MCF 10A (cell line): ENCODE measurements around the gene SLC17A9. TPM values are rescaled to one million over a fixed set of nuclear protein-coding genes. Genes with fewer than 3 reads are reported as not detected.

ENCODE experiments used
- BruUV-seq: library from RNA; stranded (reverse); fragments of 400-500 nt; replicated peaks from 2 replicates; lab custom pipeline; 2021; lab: Mats Ljungman, UMichigan
- CTCF ChIA-PET: fragments of 300-600 bp; sonication (Branson Sonifier 250); formaldehyde crosslinking; extraction: SDS; loops from one replicate; lab custom pipeline; 2021; ENCODE audit warnings: antibody characterized with exemption, inconsistent platforms; lab: Yijun Ruan, JAX
- POLR2A ChIA-PET: fragments of 300-600, 350-650 bp; sonication (Branson Sonifier 250); formaldehyde crosslinking; extraction: SDS; loops from one replicate; lab custom pipeline; 2020; ENCODE audit warnings: antibody characterized with exemption, inconsistent platforms; lab: Yijun Ruan, JAX
- DNase-seq: peaks from one replicate; pipeline ENCODE4 v3.0.0-alpha.2; 2018; ENCODE audit not compliant: unreplicated experiment
- H3K27ac Mint-ChIP-seq: one replicate; pipeline ENCODE4 v1.8.0; 2022; ENCODE audit warnings: mild to moderate bottlenecking, low read depth, mixed read lengths; ENCODE audit not compliant: unreplicated experiment
- H3K27me3 Mint-ChIP-seq: one replicate; pipeline ENCODE4 v1.8.0; 2022; ENCODE audit warnings: mixed read lengths; ENCODE audit not compliant: insufficient read depth, unreplicated experiment
- H3K36me3 Mint-ChIP-seq: one replicate; pipeline ENCODE4 v1.8.0; 2022; ENCODE audit warnings: mild to moderate bottlenecking, moderate library complexity, mixed read lengths; ENCODE audit not compliant: insufficient read depth, unreplicated experiment
- H3K4me1 Mint-ChIP-seq: one replicate; pipeline ENCODE4 v1.8.0; 2022; ENCODE audit warnings: mixed read lengths; ENCODE audit not compliant: insufficient read depth, unreplicated experiment
- H3K4me3 Mint-ChIP-seq: one replicate; pipeline ENCODE4 v1.8.0; 2022; ENCODE audit warnings: mild to moderate bottlenecking, moderate library complexity, mixed read lengths; ENCODE audit not compliant: unreplicated experiment
- H3K9me3 Mint-ChIP-seq: one replicate; pipeline ENCODE4 v1.8.0; 2022; ENCODE audit warnings: mixed read lengths; ENCODE audit not compliant: unreplicated experiment
- intact Hi-C: fragments of 100-400 bp; cut with micrococcal nuclease; formaldehyde crosslinking; loops from 2 replicates; pipeline ENCODE4 v1.14.1; 2022
- total RNA-seq: library from RNA; stranded (reverse); gene quantifications from 2 replicates; pipeline ENCODE4 v1.2.3, GENCODE V29; 2022
- TF ChIP-seq, protein P1 (sequence below): fragments of 200-600 bp; IDR thresholded peaks from one replicate; pipeline ENCODE4 v1.8.0; 2022; ENCODE audit warnings: antibody characterized with exemption, mild to moderate bottlenecking; ENCODE audit not compliant: unreplicated experiment

SLC17A9 gene
- total RNA-seq, 1 experiment from 2014 or later, result 0.07 TPM

DNA sequence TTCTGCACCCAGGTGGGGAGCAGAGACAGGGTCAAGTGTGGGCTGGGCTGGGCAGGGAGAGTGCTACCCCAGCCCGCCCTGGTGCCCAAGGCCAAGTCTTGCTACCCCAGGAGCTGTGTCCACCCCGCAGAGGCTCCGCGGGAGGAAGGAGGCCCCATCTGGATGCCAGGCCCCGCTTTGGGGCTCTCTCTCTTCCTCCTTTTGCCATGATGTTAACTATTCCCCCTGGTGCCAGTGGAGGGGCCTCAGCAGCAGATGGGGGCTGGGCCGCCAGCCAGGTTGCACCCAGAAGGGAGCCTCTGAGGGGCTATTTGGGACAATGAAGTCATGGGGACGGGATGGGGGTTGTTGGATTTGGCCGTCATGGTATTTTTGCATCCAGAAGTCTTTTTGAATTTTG is 9.3 kb downstream of the SLC17A9 start:
- Mint-ChIP-seq H3K27me3 (no peaks in the 10 kb centered on the region), H3K27ac (no peak overlapping the region), H3K4me3 (no peak overlapping the region), H3K9me3 (no peaks in the 10 kb centered on the region), H3K4me1 (no peaks in the 10 kb centered on the region), H3K36me3 (no peaks in the 10 kb centered on the region)
- no TSS peak for BruUV-seq
- TF ChIP-seq, protein P1, sequence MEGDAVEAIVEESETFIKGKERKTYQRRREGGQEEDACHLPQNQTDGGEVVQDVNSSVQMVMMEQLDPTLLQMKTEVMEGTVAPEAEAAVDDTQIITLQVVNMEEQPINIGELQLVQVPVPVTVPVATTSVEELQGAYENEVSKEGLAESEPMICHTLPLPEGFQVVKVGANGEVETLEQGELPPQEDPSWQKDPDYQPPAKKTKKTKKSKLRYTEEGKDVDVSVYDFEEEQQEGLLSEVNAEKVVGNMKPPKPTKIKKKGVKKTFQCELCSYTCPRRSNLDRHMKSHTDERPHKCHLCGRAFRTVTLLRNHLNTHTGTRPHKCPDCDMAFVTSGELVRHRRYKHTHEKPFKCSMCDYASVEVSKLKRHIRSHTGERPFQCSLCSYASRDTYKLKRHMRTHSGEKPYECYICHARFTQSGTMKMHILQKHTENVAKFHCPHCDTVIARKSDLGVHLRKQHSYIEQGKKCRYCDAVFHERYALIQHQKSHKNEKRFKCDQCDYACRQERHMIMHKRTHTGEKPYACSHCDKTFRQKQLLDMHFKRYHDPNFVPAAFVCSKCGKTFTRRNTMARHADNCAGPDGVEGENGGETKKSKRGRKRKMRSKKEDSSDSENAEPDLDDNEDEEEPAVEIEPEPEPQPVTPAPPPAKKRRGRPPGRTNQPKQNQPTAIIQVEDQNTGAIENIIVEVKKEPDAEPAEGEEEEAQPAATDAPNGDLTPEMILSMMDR, result no peak
- POLR2A ChIA-PET, result interaction anchor here (0.7 kb wide), 1 partner anchor 66 kb away, joined by 3 read pairs; no protein-coding TSS in a partner anchor
- intact Hi-C loops, result no loop called here
- no peak for DNase-seq
- CTCF ChIA-PET, result interaction anchor here (0.8 to 1.6 kb wide), 2 partner anchors 9 to 87 kb away, joined by 3 to 5 read pairs; no protein-coding TSS in a partner anchor

DNA sequence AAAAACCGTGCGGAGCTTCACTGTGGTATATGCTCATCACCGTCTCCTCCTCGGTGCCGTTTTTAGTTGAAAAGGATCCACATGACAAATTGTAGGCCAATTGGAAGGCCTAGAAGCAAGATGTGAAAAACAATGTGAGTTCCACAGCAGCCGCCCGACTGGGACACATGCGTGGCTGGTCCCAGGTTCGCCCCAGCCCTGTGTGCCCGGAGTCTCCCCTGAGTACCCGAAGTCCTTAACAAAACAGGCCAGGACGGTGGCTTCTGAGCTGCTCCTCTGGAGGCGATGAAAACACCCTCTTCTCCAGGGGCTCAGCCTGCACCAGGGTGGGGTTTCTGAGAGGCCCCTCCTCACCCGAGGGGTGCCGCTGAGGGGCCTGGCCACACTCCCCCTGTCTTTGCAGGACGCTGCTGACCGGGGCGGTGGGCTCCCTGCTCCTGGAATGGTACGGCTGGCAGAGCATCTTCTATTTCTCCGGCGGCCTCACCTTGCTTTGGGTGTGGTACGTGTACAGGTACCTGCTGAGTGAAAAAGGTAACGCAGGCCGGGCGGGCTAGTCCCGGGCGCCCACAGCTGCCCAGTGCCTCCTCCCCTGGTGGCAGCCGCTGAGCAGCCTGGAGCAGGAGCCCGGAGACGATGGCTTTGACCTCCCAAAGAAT is 9.8 kb downstream of the SLC17A9 start:
- ChIA-PET POLR2A (no interaction called here), CTCF (interaction anchor here (0.8 to 1.6 kb wide), 2 partner anchors 8 to 87 kb away, joined by 3 to 5 read pairs; no protein-coding TSS in a partner anchor)
- no peak overlapping the region for H3K27ac Mint-ChIP-seq
- no peaks in the 10 kb centered on the region for H3K9me3 Mint-ChIP-seq
- no peak for DNase-seq
- intact Hi-C loops, result no loop called here
- BruUV-seq, result no TSS peak
- H3K4me1 Mint-ChIP-seq, result no peaks in the 10 kb centered on the region
- H3K4me3 Mint-ChIP-seq, result no peak overlapping the region
- TF ChIP-seq, protein P1, result no peak
- H3K36me3 Mint-ChIP-seq, result no peaks in the 10 kb centered on the region
- H3K27me3 Mint-ChIP-seq, result no peaks in the 10 kb centered on the region

DNA sequence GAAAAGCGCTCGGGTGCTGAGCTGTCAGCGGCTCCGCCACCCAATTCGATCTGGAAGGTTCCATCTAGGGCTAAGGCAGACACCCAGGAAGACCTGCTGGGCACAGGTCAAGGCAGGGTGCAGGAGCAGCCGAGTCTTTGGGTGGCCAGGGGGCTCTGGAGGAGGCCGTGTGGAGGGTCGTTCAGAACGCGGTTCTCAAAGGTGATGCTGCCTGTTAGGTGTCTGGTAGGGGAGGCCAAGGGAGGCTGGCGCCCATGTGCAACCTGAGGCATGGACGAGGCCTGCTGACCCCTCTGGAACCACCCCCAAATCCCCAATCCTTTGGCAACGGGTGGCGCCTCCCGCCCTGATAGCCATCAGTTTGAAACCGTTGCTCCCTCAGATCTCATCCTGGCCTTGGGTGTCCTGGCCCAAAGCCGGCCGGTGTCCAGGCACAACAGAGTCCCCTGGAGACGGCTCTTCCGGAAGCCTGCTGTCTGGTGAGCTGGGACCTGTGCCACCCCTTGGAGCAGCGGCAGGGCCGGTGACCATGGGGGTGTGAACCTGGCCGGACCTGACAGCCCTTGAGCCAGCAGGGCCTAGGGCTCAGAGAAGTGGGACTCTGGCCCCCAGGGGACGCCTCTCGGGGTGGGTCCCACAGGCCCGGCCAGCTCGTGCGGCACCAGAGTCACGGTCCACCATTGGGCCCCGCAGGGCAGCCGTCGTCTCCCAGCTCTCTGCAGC is 10.5 kb downstream of the SLC17A9 start:
- Mint-ChIP-seq H3K27me3 (no peaks in the 10 kb centered on the region), H3K4me3 (no peak overlapping the region), H3K36me3 (no peaks in the 10 kb centered on the region), H3K9me3 (no peaks in the 10 kb centered on the region), H3K27ac (no peak overlapping the region), H3K4me1 (no peaks in the 10 kb centered on the region)
- intact Hi-C loops, result no loop called here
- DNase-seq, result no peak
- no TSS peak for BruUV-seq
- TF ChIP-seq, protein P1, result no peak
- POLR2A ChIA-PET, result no interaction called here
- CTCF ChIA-PET, result interaction anchor here (0.6 kb wide), 1 partner anchor 1096 kb away, joined by 3 read pairs; no protein-coding TSS in a partner anchor

DNA sequence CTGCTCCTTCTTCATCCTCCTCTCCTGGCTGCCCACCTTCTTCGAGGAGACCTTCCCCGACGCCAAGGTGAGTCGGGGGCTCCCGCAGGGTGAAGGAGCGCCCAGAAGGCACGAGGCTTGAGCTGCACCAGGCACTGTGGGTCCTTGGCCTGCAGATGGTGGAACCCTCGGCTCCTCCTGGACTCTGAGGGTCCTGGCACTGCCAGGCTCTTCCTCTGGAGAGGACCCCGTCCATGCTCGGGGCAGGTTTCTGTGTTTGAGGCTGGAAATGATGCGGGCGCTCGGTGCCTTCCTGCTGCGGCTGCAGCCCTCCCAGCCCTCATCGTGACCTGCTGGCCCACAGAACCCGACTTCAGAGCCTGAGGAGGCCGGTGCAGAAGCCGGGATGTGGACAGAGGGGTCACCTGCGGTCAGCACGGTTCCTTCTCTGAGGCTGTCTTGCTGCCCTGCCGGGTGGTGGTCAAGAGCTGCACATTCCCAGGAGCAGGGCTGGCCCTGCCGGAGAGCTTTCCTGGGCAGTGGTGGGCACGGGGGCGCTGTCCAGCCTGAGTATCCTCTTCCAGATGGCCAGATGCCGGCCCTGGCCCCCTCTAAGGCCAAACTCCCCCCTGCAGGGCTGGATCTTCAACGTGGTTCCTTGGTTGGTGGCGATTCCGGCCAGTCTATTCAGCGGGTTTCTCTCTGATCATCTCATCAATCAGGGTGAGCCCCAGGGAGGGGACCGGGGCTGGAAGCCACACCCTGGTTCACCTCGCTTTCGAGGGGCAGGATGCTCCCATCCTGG is 11.3 kb downstream of the SLC17A9 start:
- CTCF ChIA-PET, result interaction anchor here (0.6 to 1.5 kb wide), 3 partner anchors 14 to 1095 kb away, joined by 3 to 9 read pairs (median 3); no protein-coding TSS in a partner anchor

More for the DNA sequence above, 11.3 kb downstream of the SLC17A9 start:
- no TSS peak for BruUV-seq
- Mint-ChIP-seq H3K4me3 (no peak overlapping the region), H3K4me1 (no peaks in the 10 kb centered on the region), H3K36me3 (no peaks in the 10 kb centered on the region), H3K27me3 (no peaks in the 10 kb centered on the region), H3K9me3 (no peaks in the 10 kb centered on the region), H3K27ac (no peak overlapping the region)
- no peak for DNase-seq
- POLR2A ChIA-PET, result interaction anchor here (0.6 to 1.1 kb wide), 2 partner anchors 14 to 95 kb away, joined by 3 read pairs; no protein-coding TSS in a partner anchor
- intact Hi-C loops, result no loop called here
- TF ChIP-seq, protein P1, result no peak
